Measurements from ENCODE around the gene ZNF778. TPM values are rescaled to one million over a fixed set of nuclear protein-coding genes. Genes with fewer than 3 reads are reported as not detected.

ZNF778 gene
- polyA plus RNA-seq, 1 experiment = 5.5 TPM

GRCh38 chr16:89200850-89201411 is 16.6 kb upstream of the ZNF778 start:
- Histone ChIP-seq H3K4me3 (ENCODE audit: low read depth, low read length) (no peak overlapping the region; the same call in 1 of the 2 replicates), H3K27me3 (ENCODE audit: control insufficient read depth, insufficient read depth, low read length) (peaks cover 22% of the 10 kb centered on the region), H3K36me3 (ENCODE audit: control insufficient read depth, insufficient read depth, low read length) (no peaks in the 10 kb centered on the region; the same call in 1 of the 2 replicates)
- ChIA-PET POLR2A (no interaction called here), CTCF (no interaction called here)
- no peak for DNase-seq (ENCODE audit: low read depth)
- TF ChIP-seq CTCF (IDR thresholded peaks at IDR 0.05; ENCODE audit: insufficient read depth, low read depth, low read length) = no peak

- ChIA-PET POLR2A (no interaction called here), CTCF (no interaction called here)
Measured at GRCh38 chr16:89201439-89202377, 15.8 kb upstream of the ZNF778 start.

GRCh38 chr16:89202422-89203215 is 14.9 kb upstream of the ZNF778 start:
- DNase-seq (ENCODE audit: low read depth) = no peak
- Histone ChIP-seq H3K36me3 (ENCODE audit: control insufficient read depth, insufficient read depth, low read length) (no peaks in the 10 kb centered on the region; the same call in 1 of the 2 replicates), H3K4me3 (ENCODE audit: low read depth, low read length) (no peak overlapping the region), H3K27me3 (ENCODE audit: control insufficient read depth, insufficient read depth, low read length) (peaks cover 22% of the 10 kb centered on the region)
- TF ChIP-seq CTCF (IDR thresholded peaks at IDR 0.05; ENCODE audit: insufficient read depth, low read depth, low read length) = no peak
- ChIA-PET POLR2A (no interaction called here), CTCF (no interaction called here)

More at GRCh38 chr16:89201439-89202377, 15.8 kb upstream of the ZNF778 start:
- H3K27me3 ChIP-seq (ENCODE audit: control insufficient read depth, insufficient read depth, low read length) = peaks cover 22% of the 10 kb centered on the region
- TF ChIP-seq CTCF (IDR thresholded peaks at IDR 0.05; ENCODE audit: insufficient read depth, low read depth, low read length) = no peak
- DNase-seq (ENCODE audit: low read depth) = no peak
- no peaks in the 10 kb centered on the region; the same call in 1 of the 2 replicates for H3K36me3 ChIP-seq (ENCODE audit: control insufficient read depth, insufficient read depth, low read length)
- peak overlapping the region; percentile 9 for H3K4me3 ChIP-seq (ENCODE audit: low read depth, low read length)

GRCh38 chr16:89207993-89208392 is 9.5 kb upstream of the ZNF778 start:
- Histone ChIP-seq H3K4me3 (ENCODE audit: low read depth, low read length) (no peak overlapping the region), H3K36me3 (ENCODE audit: control insufficient read depth, insufficient read depth, low read length) (no peaks in the 10 kb centered on the region), H3K27me3 (ENCODE audit: control insufficient read depth, insufficient read depth, low read length) (peaks cover 1% of the 10 kb centered on the region; the same call in 1 of the 2 replicates)
- no peak for TF ChIP-seq CTCF (IDR thresholded peaks at IDR 0.05; ENCODE audit: insufficient read depth, low read depth, low read length)
- DNase-seq (ENCODE audit: low read depth) = no peak
- POLR2A ChIA-PET = no interaction called here
- CTCF ChIA-PET = interaction anchor here (1.1 to 1.4 kb wide), 2 partner anchors 10 to 471 kb away, joined by 3 read pairs; partner anchors contain the start of gene ZNF778
